Dermis microvascular lymphatic vessel endothelial cell (primary cell): ENCODE results near the gene SART1. TPM values are rescaled to one million over a fixed set of nuclear protein-coding genes. Genes with fewer than 3 reads are reported as not detected.
"Not testable (repeated sequence)": the region's sequence is repeated elsewhere in the genome, so short reads cannot be mapped to it uniquely, and the experiment has no call there.

Experiments used
- DNase-seq, 2 donors: peaks; one replicate each; pipeline versions ENCODE4 v3.0.0 to v3.0.0-alpha.2; 2010; ENCODE audit warnings: low read depth in 2 of 2
- total RNA-seq: library from RNA; depleted of rRNA; stranded (reverse); fragments of >200 nt; gene quantifications from 2 replicates; pipeline ENCODE4 v1.2.1, GENCODE V29; 2014

SART1 gene
- total RNA-seq, 1 donor from 2014 or later, result 23.9 TPM

GRCh38 chr11:65932558-65932919 lies 29.0 kb upstream of the SART1 start:
- DNase-seq, result no peak

- DNase-seq, result no peak
Observed at GRCh38 chr11:65934014-65934413, 27.5 kb upstream of the SART1 start.

GRCh38 chr11:65937766-65938165 lies 23.8 kb upstream of the SART1 start:
- no peak for DNase-seq

- DNase-seq, result no peak
Observed at GRCh38 chr11:65941720-65942310, 19.7 kb upstream of the SART1 start.

GRCh38 chr11:65942531-65942930 lies 19.0 kb upstream of the SART1 start:
- DNase-seq, result no peak

GRCh38 chr11:65944191-65944590 lies 17.3 kb upstream of the SART1 start:
- no peak for DNase-seq

- DNase-seq, result no peak
Observed at GRCh38 chr11:65944767-65945166, 16.8 kb upstream of the SART1 start.

- DNase-seq, result no peak
Observed at GRCh38 chr11:65945430-65945911, 16.1 kb upstream of the SART1 start, which contains the start of gene TSGA10IP. Gene TSGA10IP (plus strand): TSS chr11:65945480. CDS start chr11:65945676, 196 bp downstream.

- DNase-seq, result no peak
Observed at GRCh38 chr11:65945941-65946558, 15.5 kb upstream of the SART1 start.

- DNase-seq, result no peak
Observed at GRCh38 chr11:65946655-65947054, 14.9 kb upstream of the SART1 start.

GRCh38 chr11:65947133-65947532 lies 14.4 kb upstream of the SART1 start:
- DNase-seq, result no peak

GRCh38 chr11:65947603-65948125 lies 13.9 kb upstream of the SART1 start:
- DNase-seq, result no peak

GRCh38 chr11:65950711-65951110 lies 10.8 kb upstream of the SART1 start:
- not testable (repeated sequence) for DNase-seq

- DNase-seq, result not testable (repeated sequence)
Observed at GRCh38 chr11:65951641-65952040, 9.9 kb upstream of the SART1 start.

GRCh38 chr11:65952052-65952521 lies 9.4 kb upstream of the SART1 start:
- DNase-seq, result no peak

- DNase-seq, result no peak
Observed at GRCh38 chr11:65953471-65953870, 8.1 kb upstream of the SART1 start.

- DNase-seq, result no peak
Observed at GRCh38 chr11:65954771-65955170, 6.8 kb upstream of the SART1 start.

GRCh38 chr11:65958291-65958690 lies 3.2 kb upstream of the SART1 start:
- no peak for DNase-seq

GRCh38 chr11:65958774-65959420 lies 2.6 kb upstream of the SART1 start:
- no peak for DNase-seq

GRCh38 chr11:65960824-65961266 lies 689 bp upstream of the SART1 start:
- DNase-seq, result no peak

- no peak for DNase-seq
Observed at GRCh38 chr11:65962141-65962564, 619 bp downstream of the SART1 start.

GRCh38 chr11:65964906-65965305 lies 3.4 kb downstream of the SART1 start:
- no peak for DNase-seq
